GM21423 (cell line): ENCODE measurements around the gene CDCP2.
A peak's percentile ranks its signal among the peaks of the same experiment; 100 is the strongest.

ENCODE experiments used
- ATAC-seq: cut with Tn5 transposase; IDR thresholded peaks from one replicate; pipeline ENCODE4 v1.9.1; 2021; ENCODE audit warnings: mild to moderate bottlenecking, moderate library complexity; ENCODE audit not compliant: unreplicated experiment

CDCP2 gene

GRCh38 chr1:54152696-54153095 is at the start of gene CDCP2:
Gene CDCP2 (minus strand): TSS chr1:54153000. CDS start chr1:54152922, 78 bp downstream.
- ATAC-seq: no peak

GRCh38 chr1:54200519-54200997 is 47.8 kb upstream of the CDCP2 start:
- ATAC-seq: peak; percentile 2

GRCh38 chr1:54199765-54200518 is 47.1 kb upstream of the CDCP2 start, which contains the start of the genes CYB5RL and MRPL37:
Gene CYB5RL (minus strand): TSS chr1:54200030. CDS start chr1:54195616, 4,414 bp downstream.
Gene MRPL37 (plus strand): TSS chr1:54200167. CDS start chr1:54200244, 77 bp downstream.
- peak; percentile 97 for ATAC-seq

GRCh38 chr1:54199151-54199764 is 46.5 kb upstream of the CDCP2 start:
- no peak for ATAC-seq

GRCh38 chr1:54193453-54193852 is 40.7 kb upstream of the CDCP2 start:
- ATAC-seq: no peak

- ATAC-seq: no peak
Measured at GRCh38 chr1:54191525-54191924, 38.7 kb upstream of the CDCP2 start.

- no peak for ATAC-seq
Measured at GRCh38 chr1:54190526-54190925, 37.7 kb upstream of the CDCP2 start.

- no peak for ATAC-seq
Measured at GRCh38 chr1:54188291-54188690, 35.5 kb upstream of the CDCP2 start.

- ATAC-seq: no peak
Measured at GRCh38 chr1:54186056-54186455, 33.3 kb upstream of the CDCP2 start.

GRCh38 chr1:54180701-54181360 is 28.0 kb upstream of the CDCP2 start:
- no peak for ATAC-seq

- no peak for ATAC-seq
Measured at GRCh38 chr1:54178296-54179070, 25.7 kb upstream of the CDCP2 start.

- no peak for ATAC-seq
Measured at GRCh38 chr1:54177726-54178125, 24.9 kb upstream of the CDCP2 start.

GRCh38 chr1:54176621-54177327 is 24.0 kb upstream of the CDCP2 start:
- ATAC-seq: no peak

GRCh38 chr1:54174106-54174505 is 21.3 kb upstream of the CDCP2 start:
- no peak for ATAC-seq

- ATAC-seq: no peak
Measured at GRCh38 chr1:54173681-54174080, 20.9 kb upstream of the CDCP2 start.

GRCh38 chr1:54172614-54173599 is 20.1 kb upstream of the CDCP2 start:
- no peak for ATAC-seq

GRCh38 chr1:54171606-54172005 is 18.8 kb upstream of the CDCP2 start:
- ATAC-seq: no peak

GRCh38 chr1:54171016-54171415 is 18.2 kb upstream of the CDCP2 start:
- no peak for ATAC-seq

GRCh38 chr1:54169068-54169467 is 16.3 kb upstream of the CDCP2 start:
- no peak for ATAC-seq
